Hepatocyte (in vitro differentiated cells): Measurements from ENCODE around the gene PIKFYVE. TPM values are rescaled to one million over a fixed set of nuclear protein-coding genes. Genes with fewer than 3 reads are reported as not detected.
A peak's percentile ranks its signal among the peaks of the same experiment; 100 is the strongest.
"Not testable (repeated sequence)": the region's sequence is repeated elsewhere in the genome, so short reads cannot be mapped to it uniquely, and the experiment has no call there.

Experiments
- DNase-seq: peaks from one replicate; pipeline ENCODE4 v3.0.0-alpha.2; 2016; ENCODE audit warnings: low spot score
- H2AFZ ChIP-seq: fragments of 200-600 bp; sonication (generic); 2 replicates; pipeline ENCODE4 v1.6.0; 2016; ENCODE audit warnings: antibody characterized with exemption, mild to moderate bottlenecking
- H3K27ac ChIP-seq: fragments of 200-600 bp; sonication (generic); 2 replicates; pipeline ENCODE4 v1.5.1; 2016; ENCODE audit warnings: mild to moderate bottlenecking
- H3K27me3 ChIP-seq: fragments of 200-600 bp; sonication (generic); 2 replicates; pipeline ENCODE4 v1.6.1; 2016
- H3K36me3 ChIP-seq: fragments of 200-600 bp; sonication (generic); replicated peaks from 2 replicates; pipeline ENCODE4 v1.5.1; 2016; ENCODE audit warnings: low read depth; ENCODE audit not compliant: insufficient read depth
- H3K4me1 ChIP-seq: fragments of 200-600 bp; sonication (generic); 2 replicates; pipeline ENCODE4 v1.5.1; 2016; ENCODE audit warnings: mild to moderate bottlenecking, moderate library complexity; ENCODE audit not compliant: insufficient read depth
- H3K4me2 ChIP-seq: fragments of 200-600 bp; sonication (generic); 2 replicates; pipeline ENCODE4 v1.6.0; 2016
- H3K4me3 ChIP-seq: fragments of 200-600 bp; sonication (generic); 2 replicates; pipeline ENCODE4 v1.5.1; 2016; ENCODE audit warnings: mild to moderate bottlenecking
- H3K79me2 ChIP-seq: fragments of 200-600 bp; sonication (generic); 2 replicates; pipeline ENCODE4 v1.6.0; 2017; ENCODE audit warnings: mild to moderate bottlenecking
- H3K9me2 ChIP-seq: fragments of 200-600 bp; sonication (generic); replicated peaks from 2 replicates; pipeline ENCODE4 v1.6.0; 2017; ENCODE audit warnings: mild to moderate bottlenecking; ENCODE audit not compliant: insufficient read depth
- H3K9me3 ChIP-seq: fragments of 200-600 bp; sonication (generic); 2 replicates; pipeline ENCODE4 v1.5.1; 2016; ENCODE audit warnings: low read depth, mild to moderate bottlenecking
- H4K20me1 ChIP-seq: fragments of 200-600 bp; sonication (generic); 2 replicates; pipeline ENCODE4 v1.6.0; 2016; ENCODE audit warnings: mild to moderate bottlenecking; ENCODE audit not compliant: insufficient read depth, poor library complexity, severe bottlenecking
- EZH2 ChIP-seq: fragments of 200-600 bp; sonication (generic); IDR thresholded peaks from 2 replicates; pipeline ENCODE4 v1.6.1; 2016; ENCODE audit warnings: antibody characterized with exemption, mild to moderate bottlenecking, borderline replicate concordance
- EZH2phosphoT487 ChIP-seq: fragments of 200-600 bp; sonication (generic); IDR thresholded peaks from one replicate; pipeline ENCODE4 v1.6.1; 2018; ENCODE audit warnings: antibody characterized with exemption, mild to moderate bottlenecking, low read depth, moderate library complexity; ENCODE audit not compliant: unreplicated experiment, severe bottlenecking
- WGBS: methylation state at CpG from one replicate; pipeline ENCODE4 v1.1.6; 2016; ENCODE audit warnings: low lambda C conversion rate; ENCODE audit errors: missing lambda C conversion rate; 5-methylcytosine and 5-hydroxymethylcytosine counted together
- polyA plus RNA-seq: library from polyadenylated mRNA; unstranded; fragments of >200 nt; fragmentation: Nextera tagmentation; extraction: Ambion mirVana; gene quantifications from 2 replicates; pipeline ENCODE4 v1.2.1, GENCODE V29; 2016
- total RNA-seq: library from RNA; depleted of rRNA; stranded (reverse); fragments of >200 nt; gene quantifications from 2 replicates; pipeline ENCODE4 v1.2.3, GENCODE V29; 2014
- TF ChIP-seq, protein P1 (sequence below): fragments of 200-600 bp; sonication (generic); IDR thresholded peaks from 2 replicates; pipeline ENCODE4 v1.5.1; 2016; ENCODE audit warnings: antibody characterized with exemption, mild to moderate bottlenecking; ENCODE audit not compliant: poor library complexity

The PIKFYVE gene
- total and polyA plus RNA-seq, 2 experiments from 2014 or later: 6.1 to 30.3 TPM

DNA sequence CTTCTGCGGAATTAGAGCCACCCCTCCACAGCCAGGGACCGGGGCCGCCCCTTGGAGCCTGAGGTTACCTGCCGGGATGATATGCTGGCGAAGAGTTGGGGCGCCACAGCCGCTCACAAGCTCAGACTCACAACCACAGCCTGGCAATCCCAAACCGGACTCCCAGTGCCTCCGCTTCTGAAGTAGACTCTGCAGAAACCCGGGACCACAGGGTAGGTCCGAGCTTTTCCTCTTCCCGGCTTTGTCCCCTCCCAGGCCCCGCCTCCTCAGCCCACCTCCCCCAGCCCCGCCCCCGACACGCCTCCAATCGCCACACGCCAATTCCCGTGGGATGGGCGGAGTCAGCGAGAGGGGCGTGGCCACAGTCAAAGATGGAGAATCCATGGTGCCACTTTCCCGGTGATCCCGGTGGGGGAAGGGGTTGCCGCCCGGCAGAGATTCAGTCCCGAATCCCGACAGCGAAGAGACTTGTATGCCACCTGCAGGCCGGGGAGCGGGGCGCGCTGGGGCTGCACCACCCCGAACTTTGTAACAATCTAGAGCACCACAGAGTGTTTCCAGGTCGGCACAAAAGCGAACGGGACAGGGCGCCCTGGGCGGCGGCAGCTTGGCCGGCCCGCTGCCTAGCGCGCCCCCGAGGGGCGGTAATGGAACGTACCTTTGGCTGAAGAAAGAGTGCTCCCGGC, 11.0 kb upstream of the PIKFYVE start, which contains the start of gene IDH1:
IDH1 (minus strand) TSS at position 201 of the 686 bp plus-strand sequence. CDS start 3,520 bp downstream, outside the sequence.
- Histone ChIP-seq H3K27ac (peak within 1 kb of the TSS; percentile 87), H3K27me3 (no peaks in the 10 kb centered on the region), H3K36me3 (no peaks in the 10 kb centered on the region), H3K9me3 (no peaks in the 10 kb centered on the region), H3K79me2 (peaks cover 32% of the 10 kb centered on the region), H2AFZ (peak within 1 kb of the TSS; percentile 79), H3K4me2 (peak within 1 kb of the TSS; percentile 90), H4K20me1 (peaks cover 7% of the 10 kb centered on the region), H3K4me1 (peaks cover 38% of the 10 kb centered on the region), H3K4me3 (peak within 1 kb of the TSS; percentile 79), H3K9me2 (no peaks in the 10 kb centered on the region)
- TF ChIP-seq, protein P1, sequence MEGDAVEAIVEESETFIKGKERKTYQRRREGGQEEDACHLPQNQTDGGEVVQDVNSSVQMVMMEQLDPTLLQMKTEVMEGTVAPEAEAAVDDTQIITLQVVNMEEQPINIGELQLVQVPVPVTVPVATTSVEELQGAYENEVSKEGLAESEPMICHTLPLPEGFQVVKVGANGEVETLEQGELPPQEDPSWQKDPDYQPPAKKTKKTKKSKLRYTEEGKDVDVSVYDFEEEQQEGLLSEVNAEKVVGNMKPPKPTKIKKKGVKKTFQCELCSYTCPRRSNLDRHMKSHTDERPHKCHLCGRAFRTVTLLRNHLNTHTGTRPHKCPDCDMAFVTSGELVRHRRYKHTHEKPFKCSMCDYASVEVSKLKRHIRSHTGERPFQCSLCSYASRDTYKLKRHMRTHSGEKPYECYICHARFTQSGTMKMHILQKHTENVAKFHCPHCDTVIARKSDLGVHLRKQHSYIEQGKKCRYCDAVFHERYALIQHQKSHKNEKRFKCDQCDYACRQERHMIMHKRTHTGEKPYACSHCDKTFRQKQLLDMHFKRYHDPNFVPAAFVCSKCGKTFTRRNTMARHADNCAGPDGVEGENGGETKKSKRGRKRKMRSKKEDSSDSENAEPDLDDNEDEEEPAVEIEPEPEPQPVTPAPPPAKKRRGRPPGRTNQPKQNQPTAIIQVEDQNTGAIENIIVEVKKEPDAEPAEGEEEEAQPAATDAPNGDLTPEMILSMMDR: peak; percentile 66
- no peak for TF ChIP-seq EZH2phosphoT487
- WGBS: 0% methylated on average over 43 of the region's 48 CpGs
- DNase-seq: peak; percentile 98

DNA sequence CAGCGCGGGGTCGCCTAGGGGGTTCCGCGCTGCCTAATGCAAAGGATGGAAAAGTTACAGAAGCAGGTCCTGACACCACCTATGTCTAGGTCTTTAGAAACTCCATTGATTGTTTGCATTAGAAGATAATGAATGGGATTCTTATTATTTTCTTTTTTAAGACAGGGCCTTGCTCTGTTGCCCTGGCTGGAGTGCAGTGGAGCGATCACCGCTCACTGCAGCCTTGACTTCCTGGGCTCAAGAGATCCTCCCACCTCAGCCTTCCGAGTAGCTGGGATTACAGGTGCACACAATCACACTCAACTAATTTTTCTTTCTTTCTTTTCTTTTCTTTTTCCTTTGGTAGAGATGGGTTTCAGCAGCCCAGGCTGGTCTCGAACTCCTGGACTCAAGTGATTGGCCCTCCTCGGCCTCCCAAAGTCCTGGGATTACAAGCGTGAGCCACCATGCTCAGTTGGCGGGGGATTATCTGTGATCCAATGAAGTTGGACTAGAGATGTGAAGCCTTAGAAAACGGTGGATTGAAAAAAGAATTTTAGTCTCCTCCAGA, 10.4 kb upstream of the PIKFYVE start:
- TF ChIP-seq EZH2 (no peak), EZH2phosphoT487 (no peak)
- TF ChIP-seq, protein P1: no peak
- no peak for DNase-seq
- H3K36me3 ChIP-seq: no peaks in the 10 kb centered on the region
- peaks cover 7% of the 10 kb centered on the region for H4K20me1 ChIP-seq
- WGBS: 49% methylated on average over 13 of the region's 13 CpGs
- H3K9me2 ChIP-seq: no peaks in the 10 kb centered on the region
- H3K4me2 ChIP-seq: peak overlapping the region; percentile 79
- no peaks in the 10 kb centered on the region for H3K9me3 ChIP-seq
- peaks cover 38% of the 10 kb centered on the region for H3K4me1 ChIP-seq
- no peaks in the 10 kb centered on the region for H3K27me3 ChIP-seq
- peak overlapping the region; percentile 87 for H3K27ac ChIP-seq
- peak overlapping the region; percentile 79 for H2AFZ ChIP-seq
- peak overlapping the region; percentile 47 for H3K4me3 ChIP-seq
- H3K79me2 ChIP-seq: peaks cover 28% of the 10 kb centered on the region

DNA sequence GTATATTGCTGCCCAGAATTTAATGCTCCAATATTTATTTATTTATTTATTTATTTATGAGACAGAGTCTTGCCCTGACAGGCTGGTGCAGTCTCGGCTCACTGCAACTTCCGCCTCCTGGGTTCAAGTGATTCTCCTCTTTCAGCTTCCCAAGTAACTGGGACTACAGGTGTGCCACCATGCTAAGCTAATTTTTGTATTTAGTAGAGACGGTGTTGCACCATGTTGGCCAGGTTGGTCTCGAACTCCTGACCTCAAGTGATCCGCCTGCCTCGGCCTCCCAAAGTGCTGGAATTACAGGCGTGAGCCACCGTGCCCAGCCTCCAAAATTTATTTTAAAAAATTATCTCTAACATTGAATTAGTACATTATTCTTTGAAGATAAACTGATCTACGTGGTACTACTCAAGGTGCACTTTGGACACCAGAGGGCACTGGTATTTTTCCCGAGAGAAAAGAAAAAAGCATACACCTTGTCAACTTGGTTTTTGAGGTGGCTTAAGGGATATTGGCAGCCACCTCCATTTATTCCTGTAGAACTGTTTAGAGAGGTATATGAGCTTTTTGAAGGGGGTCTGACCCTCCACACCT, 9.8 kb upstream of the PIKFYVE start:
- peak; percentile 30 for DNase-seq
- H3K4me1 ChIP-seq: peaks cover 38% of the 10 kb centered on the region

DNA sequence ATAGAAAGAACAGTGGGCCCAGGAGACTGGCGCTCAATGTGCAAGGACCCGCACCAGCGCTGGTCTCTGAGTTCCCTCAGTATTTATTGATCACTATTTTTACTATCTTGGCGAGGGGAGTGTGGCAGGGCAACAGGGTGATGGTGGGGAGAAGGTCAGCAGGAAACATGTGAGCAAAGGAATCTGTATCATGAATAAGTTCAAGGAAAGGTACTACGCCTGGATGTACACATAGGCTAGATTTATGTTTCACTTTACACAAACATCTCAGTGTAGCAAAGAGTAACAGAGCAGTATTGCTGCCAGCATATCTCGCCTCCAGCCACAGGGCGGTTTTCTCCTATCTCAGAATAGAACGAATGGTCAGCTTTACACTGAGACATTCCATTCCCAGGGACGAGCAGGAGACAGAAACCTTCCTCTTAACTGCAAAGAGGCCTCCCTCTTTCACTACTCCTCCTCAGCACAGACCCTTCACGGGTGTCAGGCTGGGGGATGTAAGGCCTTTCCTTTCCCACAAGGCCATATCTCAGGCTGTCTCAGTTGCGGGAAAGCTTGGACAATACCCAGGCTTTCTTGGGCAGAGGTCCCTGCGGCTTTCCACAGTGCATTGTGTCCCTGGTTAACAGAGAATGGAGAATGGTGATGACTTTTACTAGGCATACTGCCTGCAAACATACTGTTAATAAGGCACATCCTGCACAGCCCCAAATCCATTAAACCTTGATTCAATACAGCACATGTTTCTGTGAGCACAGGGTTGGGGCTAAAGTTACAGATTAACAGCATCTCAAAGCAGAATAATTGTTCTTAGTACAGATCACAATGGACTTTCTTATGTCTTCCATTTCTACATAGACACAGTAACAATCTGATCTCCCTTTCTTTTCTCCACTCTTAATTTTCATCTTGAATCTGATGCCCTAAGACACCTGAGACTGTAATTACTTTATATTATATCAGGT, 8.9 kb upstream of the PIKFYVE start:
- Histone ChIP-seq H3K4me2 (peak overlapping the region; percentile 79), H3K27ac (peak overlapping the region; percentile 87), H3K4me1 (peaks cover 30% of the 10 kb centered on the region), H2AFZ (peak overlapping the region; percentile 81), H3K79me2 (peaks cover 13% of the 10 kb centered on the region)
- not testable (repeated sequence) for H3K4me3 ChIP-seq, H3K9me2 ChIP-seq, H4K20me1 ChIP-seq, DNase-seq, H3K27me3 ChIP-seq, H3K9me3 ChIP-seq, H3K36me3 ChIP-seq
- WGBS: 32% methylated on average over 12 of the region's 12 CpGs

More for the DNA sequence above, 9.8 kb upstream of the PIKFYVE start:
- Histone ChIP-seq H3K4me3 (no peak overlapping the region), H2AFZ (peak overlapping the region; percentile 81), H3K27ac (peak overlapping the region; percentile 87), H3K4me2 (peak overlapping the region; percentile 79), H4K20me1 (peaks cover 7% of the 10 kb centered on the region), H3K79me2 (peaks cover 22% of the 10 kb centered on the region), H3K9me3 (no peaks in the 10 kb centered on the region), H3K36me3 (no peaks in the 10 kb centered on the region), H3K27me3 (no peaks in the 10 kb centered on the region), H3K9me2 (no peaks in the 10 kb centered on the region)
- 73% methylated on average over 10 of the region's 10 CpGs for WGBS
- TF ChIP-seq, protein P1: peak; percentile 40
- TF ChIP-seq EZH2: no peak
- TF ChIP-seq EZH2phosphoT487: no peak
